Thymus (tissue), 11 donors: ENCODE data around the gene SVOP. TPM values are rescaled to one million over a fixed set of nuclear protein-coding genes. Genes with fewer than 3 reads are reported as not detected.
"Not testable (repeated sequence)": the region's sequence is repeated elsewhere in the genome, so short reads cannot be mapped to it uniquely, and the experiment has no call there.

Experiments
- DNase-seq, 9 donors: peaks; one replicate each; pipeline ENCODE4 v3.0.0-alpha.2; 2013; ENCODE audit warnings: low spot score in 9 of 9, low read depth in 6 of 9, missing footprints in 1 of 9
- H3K27ac ChIP-seq, 2 donors: one replicate each; pipeline ENCODE4 v1.5.1; 2013; ENCODE audit warnings: control low read depth in 1 of 2, low read depth in 1 of 2, low read length in 1 of 2, mild to moderate bottlenecking in 1 of 2, moderate library complexity in 1 of 2
- H3K27me3 ChIP-seq, 2 donors: one replicate each; pipeline ENCODE4 v1.5.1; 2013; ENCODE audit warnings: low read length in 1 of 2; ENCODE audit not compliant: control insufficient read depth in 2 of 2, insufficient read depth in 1 of 2
- H3K36me3 ChIP-seq, 2 donors: one replicate each; pipeline ENCODE4 v1.5.1; 2013; ENCODE audit warnings: low read length in 1 of 2, mild to moderate bottlenecking in 1 of 2, moderate library complexity in 1 of 2; ENCODE audit not compliant: control insufficient read depth in 2 of 2, insufficient read depth in 2 of 2
- H3K4me1 ChIP-seq, 2 donors: one replicate each; pipeline ENCODE4 v1.5.1; 2013; ENCODE audit warnings: low read length in 2 of 2; ENCODE audit not compliant: control insufficient read depth in 2 of 2, insufficient read depth in 2 of 2
- H3K4me3 ChIP-seq, 2 donors: one replicate each; pipeline ENCODE4 v1.5.1; 2013; ENCODE audit warnings: low read length in 2 of 2, control low read depth in 1 of 2, mild to moderate bottlenecking in 1 of 2
- H3K9me3 ChIP-seq, 2 donors: one replicate each; pipeline ENCODE4 v1.5.1; 2013; ENCODE audit warnings: low read length in 1 of 2, mild to moderate bottlenecking in 1 of 2; ENCODE audit not compliant: control insufficient read depth in 2 of 2, insufficient read depth in 1 of 2
- WGBS: extraction: QIAGEN DNeasy Blood & Tissue Kit; methylation state at CpG from one replicate; pipeline ENCODE4 v1.1.7; 2013; 5-methylcytosine and 5-hydroxymethylcytosine counted together
- polyA plus RNA-seq: library from polyadenylated mRNA; stranded (reverse); fragments of 200-250 nt; gene quantifications from one replicate; pipeline ENCODE4 v1.2.3, GENCODE V29; 2013
- total RNA-seq: library from RNA; stranded (reverse); fragments of 120-200 nt; gene quantifications from one replicate; pipeline ENCODE4 v1.2.4, GENCODE V29; 2013
- donor health status: healthy.

The SVOP gene
- total and polyA plus RNA-seq, 2 donors = 0.05 to 0.14 TPM

GRCh38 chr12:108875682-108876361 is 145.0 kb downstream of the SVOP start:
- H3K4me3 ChIP-seq = no peak overlapping the region
- no peaks in the 10 kb centered on the region for H3K27me3 ChIP-seq
- WGBS = 84% methylated on average over 3 of the region's 3 CpGs
- H3K4me1 ChIP-seq = no peaks in the 10 kb centered on the region
- H3K27ac ChIP-seq = no peak overlapping the region
- H3K9me3 ChIP-seq = no peaks in the 10 kb centered on the region
- H3K36me3 ChIP-seq = no peaks in the 10 kb centered on the region
- no peak for DNase-seq

DNA sequence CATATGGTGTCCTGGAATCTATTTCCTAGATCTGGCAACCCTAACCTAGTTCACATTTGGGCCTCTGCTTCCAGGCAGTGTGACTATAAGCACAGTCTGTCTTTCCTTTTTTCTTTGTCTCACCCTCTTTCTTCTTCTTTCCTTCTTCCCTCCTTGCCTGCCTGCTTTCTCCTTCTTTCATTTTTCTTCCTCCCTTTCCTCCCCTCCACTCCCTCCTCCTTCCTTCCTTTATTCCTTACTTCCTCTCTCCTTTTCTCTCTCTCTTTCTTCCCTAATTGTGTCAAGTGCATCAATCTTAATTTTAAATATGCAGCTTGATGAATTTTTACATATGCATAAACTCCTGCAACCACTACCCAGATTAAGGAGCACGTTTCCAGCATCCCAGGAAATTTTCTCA is 145.6 kb downstream of the SVOP start:
- WGBS = 65% methylated on average over 1 of the region's 1 CpG
- no peaks in the 10 kb centered on the region for H3K27me3 ChIP-seq
- H3K27ac ChIP-seq = no peak overlapping the region
- no peaks in the 10 kb centered on the region for H3K36me3 ChIP-seq
- H3K4me3 ChIP-seq = no peak overlapping the region
- H3K4me1 ChIP-seq = no peaks in the 10 kb centered on the region
- H3K9me3 ChIP-seq = no peaks in the 10 kb centered on the region
- DNase-seq = no peak

DNA sequence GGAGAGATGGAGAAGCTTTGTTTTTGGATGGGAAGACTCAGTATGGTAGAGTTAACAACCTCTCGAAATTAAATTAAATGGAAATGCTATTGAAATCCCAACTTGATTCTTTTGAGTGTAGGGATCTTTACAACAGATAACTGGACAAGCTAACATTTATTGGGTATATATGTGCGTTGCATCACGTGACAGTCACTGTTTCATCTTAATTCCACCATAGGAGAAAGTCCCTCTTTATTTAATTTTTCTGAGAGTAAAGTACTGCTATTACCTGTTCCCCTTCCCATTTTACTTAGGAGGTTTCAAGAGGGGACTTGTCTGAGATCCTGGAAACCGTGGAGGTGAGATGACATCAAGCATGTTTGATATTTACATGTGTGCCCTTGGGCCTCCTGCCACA is 152.1 kb downstream of the SVOP start:
- H3K9me3 ChIP-seq = no peaks in the 10 kb centered on the region
- H3K4me1 ChIP-seq = no peaks in the 10 kb centered on the region
- no peaks in the 10 kb centered on the region for H3K27me3 ChIP-seq
- H3K27ac ChIP-seq = no peak overlapping the region
- no peak overlapping the region for H3K4me3 ChIP-seq
- no peaks in the 10 kb centered on the region for H3K36me3 ChIP-seq
- DNase-seq = no peak
- 96% methylated on average over 4 of the region's 4 CpGs for WGBS

DNA sequence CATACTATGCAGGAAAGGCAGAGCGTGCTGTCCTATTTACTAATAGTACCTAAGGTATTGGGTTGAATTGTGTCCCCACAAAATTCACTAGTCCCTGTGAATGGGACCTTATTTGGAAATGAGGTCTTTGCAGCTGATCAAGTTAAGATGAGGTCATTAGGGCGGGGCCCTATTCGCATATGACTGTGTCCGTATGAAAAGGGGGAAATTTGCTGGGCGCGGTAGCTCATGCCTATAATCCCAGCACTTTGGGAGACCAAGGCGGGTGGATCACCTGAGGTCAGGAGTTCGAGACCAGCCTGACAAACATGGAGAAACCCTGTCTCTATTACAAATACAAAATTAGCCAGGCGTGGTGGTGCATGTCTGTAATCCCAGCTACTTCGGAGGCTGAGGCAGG is 154.8 kb downstream of the SVOP start:
- H3K36me3 ChIP-seq, H3K4me1 ChIP-seq, H3K4me3 ChIP-seq, DNase-seq, H3K27ac ChIP-seq, H3K9me3 ChIP-seq, H3K27me3 ChIP-seq: not testable (repeated sequence)
- 96% methylated on average over 10 of the region's 10 CpGs for WGBS

DNA sequence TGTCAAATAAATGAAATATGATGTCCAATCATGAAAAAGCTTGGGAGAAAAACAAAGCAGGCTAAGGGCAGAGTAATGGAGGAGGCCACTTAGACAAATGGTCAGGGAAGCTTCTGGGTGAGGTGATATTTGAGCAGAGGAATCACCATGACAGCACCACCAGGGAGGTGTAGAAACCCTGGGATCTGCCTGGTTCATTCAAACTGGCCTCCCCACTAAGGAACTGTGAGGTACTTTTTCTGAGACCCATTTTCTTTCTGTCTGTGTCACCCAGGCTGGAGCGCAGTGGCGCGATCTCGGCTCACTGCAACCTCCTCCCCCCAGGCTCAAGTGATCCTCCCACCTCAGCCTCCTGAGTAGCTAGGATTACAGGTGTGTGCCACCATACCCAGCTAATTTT is 155.7 kb downstream of the SVOP start:
- H3K27me3 ChIP-seq = peaks cover 0 to 2% of the 10 kb centered on the region in 2 donors
- H3K36me3 ChIP-seq = no peaks in the 10 kb centered on the region
- WGBS = 96% methylated on average over 4 of the region's 4 CpGs
- no peak for DNase-seq
- no peak overlapping the region for H3K27ac ChIP-seq
- H3K4me1 ChIP-seq = peaks cover 0 to 3% of the 10 kb centered on the region in 2 donors
- H3K9me3 ChIP-seq = no peaks in the 10 kb centered on the region
- no peak overlapping the region for H3K4me3 ChIP-seq

DNA sequence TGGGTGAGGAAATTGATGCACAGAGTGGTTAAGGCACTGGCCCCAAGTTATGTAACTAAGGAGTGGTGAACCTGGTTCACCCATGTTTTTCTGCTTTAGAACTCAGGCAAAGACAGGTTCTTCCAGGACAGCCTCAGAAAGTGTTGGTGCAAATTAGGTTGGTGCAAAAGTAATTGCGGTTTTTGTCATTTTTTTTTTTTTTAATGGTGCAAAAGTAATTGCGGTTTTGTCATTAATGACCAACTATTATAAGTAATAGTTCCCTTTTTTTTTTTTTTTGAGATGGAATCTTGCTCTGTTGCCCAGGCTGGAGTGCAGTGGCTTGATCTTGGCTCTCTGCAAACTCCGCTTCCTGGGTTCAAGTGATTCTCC is 158.3 kb downstream of the SVOP start:
- peaks cover 3 to 11% of the 10 kb centered on the region in 2 donors for H3K4me1 ChIP-seq
- no peak for DNase-seq
- no peaks in the 10 kb centered on the region for H3K36me3 ChIP-seq
- no peak overlapping the region for H3K27ac ChIP-seq
- no peaks in the 10 kb centered on the region for H3K9me3 ChIP-seq
- 99% methylated on average over 3 of the region's 3 CpGs for WGBS
- H3K27me3 ChIP-seq = peaks cover 2 to 16% of the 10 kb centered on the region in 2 donors
- H3K4me3 ChIP-seq = no peak overlapping the region

DNA sequence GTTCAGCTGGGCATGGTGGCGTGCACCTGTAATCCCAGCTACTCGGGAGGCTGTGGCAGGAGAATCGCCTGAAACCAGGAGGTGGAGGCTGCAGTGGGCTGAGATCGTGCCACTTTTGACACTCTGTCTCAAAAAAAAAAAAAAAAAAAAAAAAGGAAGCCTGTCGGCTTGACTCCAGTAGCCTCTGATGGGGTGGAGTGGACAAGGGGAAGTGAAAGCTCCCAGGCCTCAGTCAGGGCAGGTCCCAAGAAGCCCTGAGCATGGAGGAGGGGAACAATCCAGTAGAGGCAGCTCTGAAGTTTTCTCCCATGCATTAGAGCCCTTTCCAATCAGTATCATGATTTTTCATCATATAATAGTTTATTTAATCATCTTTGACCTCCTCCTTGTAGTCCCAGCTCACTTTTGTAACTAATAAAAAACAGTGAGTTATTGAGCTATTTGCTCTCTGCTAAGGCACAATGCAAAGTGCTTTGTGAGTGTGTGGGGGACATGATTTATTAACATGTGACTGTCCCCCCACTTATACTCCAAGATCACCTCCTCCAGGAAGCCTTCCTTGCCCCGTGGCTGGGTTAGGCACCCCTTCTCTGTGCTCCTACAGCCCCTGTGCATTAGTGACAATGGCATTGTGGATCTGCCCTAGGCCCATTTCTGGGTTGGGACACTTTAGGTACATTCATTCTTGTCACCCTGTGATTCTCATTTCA is 158.8 kb downstream of the SVOP start:
- H3K36me3 ChIP-seq = no peaks in the 10 kb centered on the region
- H3K4me3 ChIP-seq = no peak overlapping the region
- 92% methylated on average over 6 of the region's 6 CpGs for WGBS
- H3K27me3 ChIP-seq = peaks cover 2 to 16% of the 10 kb centered on the region in 2 donors
- DNase-seq = no peak
- H3K27ac ChIP-seq = no peak overlapping the region
- H3K9me3 ChIP-seq = no peaks in the 10 kb centered on the region
- peaks cover 3 to 11% of the 10 kb centered on the region in 2 donors for H3K4me1 ChIP-seq

- 84% methylated on average over 6 of the region's 6 CpGs for WGBS
- no peak overlapping the region for H3K27ac ChIP-seq
- peaks cover 3 to 24% of the 10 kb centered on the region in 2 donors for H3K4me1 ChIP-seq
- no peaks in the 10 kb centered on the region for H3K9me3 ChIP-seq
- H3K27me3 ChIP-seq = peaks cover 2 to 16% of the 10 kb centered on the region in 2 donors
- H3K4me3 ChIP-seq = no peak overlapping the region
- no peak for DNase-seq
- H3K36me3 ChIP-seq = no peaks in the 10 kb centered on the region
Measured at GRCh38 chr12:108860443-108860842, 160.4 kb downstream of the SVOP start.

GRCh38 chr12:108859923-108860291 is 161.0 kb downstream of the SVOP start:
- Histone ChIP-seq H3K4me1 (peaks cover 3 to 24% of the 10 kb centered on the region in 2 donors), H3K27ac (no peak overlapping the region)
- 94% methylated on average over 1 of the region's 1 CpG for WGBS

More at GRCh38 chr12:108859923-108860291, 161.0 kb downstream of the SVOP start:
- DNase-seq = no peak
- Histone ChIP-seq H3K9me3 (no peaks in the 10 kb centered on the region), H3K4me3 (no peak overlapping the region), H3K36me3 (no peaks in the 10 kb centered on the region), H3K27me3 (peaks cover 2 to 16% of the 10 kb centered on the region in 2 donors)
